VCaP (cell line): ENCODE data around the gene FBXO7.

Experiments
- H3K27ac ChIP-seq: fragments of 450-650 bp; 2 replicates; pipeline ENCODE4 v1.5.1; 2017
- CTCF ChIP-seq: fragments of 450-650 bp; conservative IDR thresholded peaks from 2 replicates; pipeline ENCODE4 v1.5.1; 2017; ENCODE audit warnings: mild to moderate bottlenecking, moderate library complexity

Gene FBXO7

DNA sequence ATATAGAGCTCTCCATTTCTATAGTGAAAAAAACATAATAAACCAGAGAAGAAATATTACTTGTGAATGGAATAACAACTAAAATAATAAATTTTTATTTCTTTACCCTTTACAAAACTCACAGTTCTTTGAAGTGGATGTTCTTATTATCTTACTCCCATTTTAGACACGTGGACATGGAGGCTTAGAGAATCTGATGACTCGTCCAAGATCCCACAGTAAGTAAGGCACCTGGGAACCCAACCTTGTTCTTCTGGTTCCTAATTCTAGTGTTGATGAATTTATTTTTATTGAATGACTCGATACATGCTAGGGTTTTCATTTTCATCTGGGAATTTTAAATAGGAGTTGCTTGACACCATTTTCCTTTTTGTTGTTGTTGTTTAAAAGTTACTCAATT lies 12.2 kb upstream of the FBXO7 start:
- no peak for TF ChIP-seq CTCF
- H3K27ac ChIP-seq: no peak overlapping the region

GRCh38 chr22:32465661-32466060 lies 8.9 kb upstream of the FBXO7 start:
- H3K27ac ChIP-seq: no peak overlapping the region
- TF ChIP-seq CTCF: no peak

- TF ChIP-seq CTCF: no peak
- H3K27ac ChIP-seq: no peak overlapping the region
Measured at GRCh38 chr22:32466496-32466895, 8.1 kb upstream of the FBXO7 start.

- no peak overlapping the region for H3K27ac ChIP-seq
- TF ChIP-seq CTCF: no peak
Measured at GRCh38 chr22:32469799-32470212, 4.8 kb upstream of the FBXO7 start.

DNA sequence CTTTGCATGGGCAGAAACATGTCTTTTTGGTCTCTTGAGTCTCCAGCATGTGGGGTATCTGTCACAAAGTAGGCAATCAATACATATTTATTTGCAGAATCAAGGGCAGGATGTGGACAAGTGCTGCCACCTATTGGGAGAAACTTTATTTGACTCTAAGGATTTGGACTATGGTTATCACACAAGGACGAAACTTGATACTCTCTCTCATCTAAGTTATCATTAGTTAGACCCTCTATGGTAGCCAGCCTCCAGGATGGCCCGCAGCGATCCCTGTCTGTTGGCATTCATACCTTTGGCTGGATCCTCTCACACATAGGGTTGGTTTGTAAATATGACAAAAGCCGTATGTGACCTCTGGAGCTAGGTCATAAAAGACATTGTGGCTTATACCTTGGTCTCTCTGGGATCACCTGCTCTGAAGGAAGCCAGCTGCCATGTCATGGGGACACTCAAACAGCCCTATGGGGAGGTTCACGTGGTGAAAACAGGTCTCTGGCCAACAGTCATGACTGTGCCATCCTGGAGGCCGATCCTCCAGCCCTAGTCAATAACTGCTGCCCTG lies 1.1 kb upstream of the FBXO7 start:
- peak overlapping the region; percentile 94 for H3K27ac ChIP-seq
- peak; percentile 80 for TF ChIP-seq CTCF

- TF ChIP-seq CTCF: no peak
- H3K27ac ChIP-seq: peak overlapping the region; percentile 94
Measured at GRCh38 chr22:32475468-32476010, 928 bp downstream of the FBXO7 start.

DNA sequence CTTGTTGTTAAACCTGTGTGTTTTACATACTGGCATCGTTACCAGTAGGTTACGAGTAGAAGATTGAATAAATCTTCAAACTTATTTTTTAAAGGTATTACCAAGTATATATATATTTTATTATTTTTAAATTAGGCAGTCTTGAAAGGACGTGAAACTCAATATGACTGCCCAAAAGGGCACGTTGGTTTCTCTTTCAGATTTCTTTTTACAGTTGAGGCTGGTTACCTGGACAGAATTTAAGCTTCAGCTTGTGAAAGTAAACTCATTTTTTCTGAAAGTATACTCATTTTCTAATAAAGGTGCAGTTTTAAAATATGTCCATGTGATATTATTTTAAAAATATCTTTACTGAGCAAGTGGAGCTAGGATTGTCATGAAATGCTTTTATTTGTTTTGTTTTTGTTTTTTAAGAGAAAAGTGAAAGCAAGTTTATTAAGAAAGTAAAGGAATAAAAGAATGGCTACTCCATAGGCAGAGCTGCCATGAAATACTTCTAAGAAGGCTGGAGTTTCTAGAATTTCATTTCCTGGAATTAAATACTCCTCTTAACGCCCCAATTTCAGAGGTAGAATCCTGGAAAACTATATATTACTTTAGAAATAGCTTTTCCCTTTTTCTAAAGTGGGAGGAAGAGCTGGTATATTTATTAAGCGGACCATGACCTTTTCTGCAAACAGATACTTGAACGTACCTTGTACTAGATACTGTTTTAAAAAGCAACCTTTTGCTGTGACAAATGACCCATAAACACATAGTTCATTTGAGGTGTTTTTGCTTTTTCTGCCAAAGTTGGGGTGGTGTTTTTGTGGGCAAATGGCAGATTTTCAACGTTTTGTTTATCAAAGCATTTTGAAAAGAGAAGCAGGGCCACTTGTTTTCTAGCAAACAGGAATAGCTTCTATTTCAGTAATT lies 1.9 kb downstream of the FBXO7 start:
- no peak for TF ChIP-seq CTCF
- peak overlapping the region; percentile 94 for H3K27ac ChIP-seq
